Loucy (cell line): ENCODE results near the gene SMARCAL1.

Experiments
- CTCF ChIP-seq: fragments of 200-600 bp; sonication (generic); conservative IDR thresholded peaks from 2 replicates; pipeline ENCODE4 v1.5.1; 2014; ENCODE audit warnings: mild to moderate bottlenecking, antibody characterized with exemption, low read length
- EZH2phosphoT487 ChIP-seq: fragments of 200-600 bp; IDR thresholded peaks from 2 replicates; pipeline ENCODE4 v1.6.1; 2018; ENCODE audit warnings: antibody characterized with exemption, mild to moderate bottlenecking, moderate library complexity, borderline replicate concordance

DNA sequence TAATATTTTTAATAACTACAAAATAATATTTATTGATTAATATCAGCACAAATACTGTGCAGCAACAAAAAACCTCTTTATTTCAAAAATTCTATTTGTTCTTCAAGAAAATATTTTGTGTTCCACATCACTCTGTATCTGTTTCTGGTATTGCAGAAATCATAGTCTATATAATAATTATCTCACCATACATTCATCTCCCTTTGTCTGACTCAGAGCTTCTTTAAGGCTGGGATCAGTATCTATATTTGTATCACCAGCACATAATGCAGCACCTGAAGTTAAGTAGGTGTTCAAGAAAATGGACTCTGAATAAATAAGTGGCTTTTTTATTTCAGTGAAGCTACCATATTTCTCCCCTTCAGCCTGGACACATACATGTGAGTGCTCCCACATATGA lies 38.4 kb upstream of the SMARCAL1 start:
- TF ChIP-seq CTCF, result no peak
- TF ChIP-seq EZH2phosphoT487, result no peak
